Measurements from ENCODE around the gene CDH26.
"Not testable (repeated sequence)": the region's sequence is repeated elsewhere in the genome, so short reads cannot be mapped to it uniquely, and the experiment has no call there.

CDH26 gene

GRCh38 chr20:59940956-59941294 lies 17.3 kb upstream of the CDH26 start:
- DNase-seq (ENCODE audit: low read depth): no peak

GRCh38 chr20:59942245-59942644 lies 16.0 kb upstream of the CDH26 start:
- DNase-seq (ENCODE audit: low read depth): no peak

- no peak for DNase-seq (ENCODE audit: low read depth)
These were observed 13.5 kb upstream of the CDH26 start for GRCh38 chr20:59944726-59945125.

- DNase-seq (ENCODE audit: low read depth): no peak
These were observed 13.0 kb upstream of the CDH26 start for GRCh38 chr20:59945175-59945574.

GRCh38 chr20:59945731-59946130 lies 12.5 kb upstream of the CDH26 start:
- DNase-seq (ENCODE audit: low read depth): no peak

- no peak for DNase-seq (ENCODE audit: low read depth)
These were observed 10.8 kb upstream of the CDH26 start for GRCh38 chr20:59947376-59947775.

- no peak for DNase-seq (ENCODE audit: low read depth)
These were observed 10.0 kb upstream of the CDH26 start for GRCh38 chr20:59948212-59948611.

- no peak for DNase-seq (ENCODE audit: low read depth)
These were observed 9.1 kb upstream of the CDH26 start for GRCh38 chr20:59948828-59949720.

- DNase-seq (ENCODE audit: low read depth): no peak
These were observed 8.3 kb upstream of the CDH26 start for GRCh38 chr20:59949911-59950310.

GRCh38 chr20:59954718-59955117 lies 3.5 kb upstream of the CDH26 start:
- no peak for DNase-seq (ENCODE audit: low read depth)

- no peak for DNase-seq (ENCODE audit: low read depth)
These were observed 3.0 kb upstream of the CDH26 start for GRCh38 chr20:59955131-59955796.

GRCh38 chr20:59957568-59957967 lies 655 bp upstream of the CDH26 start:
- not testable (repeated sequence) for DNase-seq (ENCODE audit: low read depth)

GRCh38 chr20:59958626-59959025 lies 403 bp downstream of the CDH26 start:
- no peak for DNase-seq (ENCODE audit: low read depth)

- DNase-seq (ENCODE audit: low read depth): no peak
These were observed 3.2 kb downstream of the CDH26 start for GRCh38 chr20:59961423-59961822.

- DNase-seq (ENCODE audit: low read depth): no peak
These were observed 3.9 kb downstream of the CDH26 start for GRCh38 chr20:59962155-59962554.

GRCh38 chr20:59966428-59966827 lies 8.2 kb downstream of the CDH26 start:
- no peak for DNase-seq (ENCODE audit: low read depth)

- DNase-seq (ENCODE audit: low read depth): no peak
These were observed 13.2 kb downstream of the CDH26 start for GRCh38 chr20:59971428-59971827.

- no peak for DNase-seq (ENCODE audit: low read depth)
These were observed 14.0 kb downstream of the CDH26 start for GRCh38 chr20:59972037-59972801.

GRCh38 chr20:59976156-59976782 lies 18.0 kb downstream of the CDH26 start:
- no peak for DNase-seq (ENCODE audit: low read depth)

GRCh38 chr20:59977086-59977485 lies 18.9 kb downstream of the CDH26 start:
- no peak for DNase-seq (ENCODE audit: low read depth)

GRCh38 chr20:59983076-59983475 lies 24.9 kb downstream of the CDH26 start:
- DNase-seq (ENCODE audit: low read depth): no peak

- no peak for DNase-seq (ENCODE audit: low read depth)
These were observed 26.3 kb downstream of the CDH26 start for GRCh38 chr20:59984541-59984940.

Data from stimulated activated CD8-positive, alpha-beta memory T cell treated with anti-CD3 and anti-CD28 coated beads, Interleukin-15, amount 100 ng/mL, for 24 hours (primary cell).